K562 (cell line): Measurements from ENCODE around the gene GPC2. TPM values are rescaled to one million over a fixed set of nuclear protein-coding genes. Genes with fewer than 3 reads are reported as not detected.

Source experiments
- CBFA2T2 ChIP-seq: fragments of 450-650 bp; conservative IDR thresholded peaks from 2 replicates; pipeline ENCODE4 v1.6.1; 2017; ENCODE audit warnings: mild to moderate bottlenecking
- CC2D1A ChIP-seq: fragments of 450-650 bp; IDR thresholded peaks from 2 replicates; pipeline ENCODE4 v1.6.1; 2017; ENCODE audit warnings: mild to moderate bottlenecking
- CHD4 ChIP-seq: fragments of 200-600 bp; sonication (generic); IDR thresholded peaks from 3 replicates; pipeline ENCODE4 v1.6.1; 2012; ENCODE audit warnings: low read depth, mild to moderate bottlenecking, mixed read lengths, low read length, inconsistent platforms; ENCODE audit not compliant: insufficient read depth, insufficient replicate concordance, poor library complexity, severe bottlenecking
- DIDO1 ChIP-seq: fragments of 450-650 bp; IDR thresholded peaks from 2 replicates; pipeline ENCODE4 v1.6.1; 2016; ENCODE audit warnings: low read depth, missing biosample characterization, missing genetic modification characterization
- EP300 ChIP-seq: IDR thresholded peaks from 2 replicates; pipeline ENCODE4 v1.6.1; 2012; ENCODE audit warnings: low read length, improper control_type of control experiment
- HDAC2 ChIP-seq: fragments of 450-650 bp; IDR thresholded peaks from 2 replicates; pipeline ENCODE4 v1.6.1; 2016; ENCODE audit warnings: mild to moderate bottlenecking
- HMGN3 ChIP-seq: IDR thresholded peaks from 2 replicates; pipeline ENCODE4 v1.6.1; 2011; ENCODE audit warnings: borderline replicate concordance, low read depth, mild to moderate bottlenecking, mixed read lengths, low read length; ENCODE audit not compliant: insufficient read length; ENCODE audit errors: extremely low read depth
- KLF6 ChIP-seq: fragments of 250-450 bp; sonication (Bioruptor Pico); IDR thresholded peaks from 2 replicates; pipeline ENCODE4 v1.4.0; 2020; ENCODE audit warnings: mild to moderate bottlenecking, moderate library complexity, borderline replicate concordance
- MAFG ChIP-seq: fragments of 450-650 bp; conservative IDR thresholded peaks from 2 replicates; pipeline ENCODE4 v1.6.1; 2016; ENCODE audit warnings: missing genetic modification characterization, missing compliant biosample characterization
- MBD1 ChIP-seq: fragments of 250-450 bp; sonication (Bioruptor Pico); IDR thresholded peaks from 2 replicates; pipeline ENCODE4 v1.8.0; 2022; ENCODE audit warnings: inconsistent platforms
- MLLT1 ChIP-seq, 2 experiments: fragments of 450-650 bp; IDR thresholded peaks; 2 replicates each; pipeline ENCODE4 v1.6.1; 2016
- NR2F6 ChIP-seq: fragments of 450-650 bp; formaldehyde crosslinking; IDR thresholded peaks from 2 replicates; pipeline ENCODE4 v1.4.0; 2020; ENCODE audit warnings: mild to moderate bottlenecking
- RBM17 ChIP-seq: fragments of 200-400 bp; formaldehyde crosslinking; IDR thresholded peaks from 2 replicates; pipeline ENCODE4 v1.6.1; 2017; ENCODE audit warnings: low read depth, mild to moderate bottlenecking, low read length, borderline replicate concordance
- RFX7 ChIP-seq: fragments of 250-450 bp; sonication (Bioruptor Pico); IDR thresholded peaks from 2 replicates; pipeline ENCODE4 v1.5.1; 2021; ENCODE audit warnings: mild to moderate bottlenecking
- SIX5 ChIP-seq, 2 experiments: IDR thresholded peaks; 2 replicates each; pipeline ENCODE4 v1.6.1; 2011; ENCODE audit warnings: low read length in 2 of 2, borderline replicate concordance in 1 of 2, low read depth in 1 of 2, mild to moderate bottlenecking in 1 of 2, moderate library complexity in 1 of 2; ENCODE audit not compliant: insufficient read depth in 1 of 2
- ZFP91 ChIP-seq: sonication (generic); formaldehyde crosslinking; IDR thresholded peaks from 2 replicates; pipeline ENCODE4 v1.8.0; 2022; ENCODE audit warnings: mild to moderate bottlenecking, missing genetic modification reagents
- ZNF57 ChIP-seq: fragments of 450-650 bp; formaldehyde crosslinking; IDR thresholded peaks from 2 replicates; pipeline ENCODE4 v1.4.0; 2020; ENCODE audit warnings: mild to moderate bottlenecking, moderate library complexity
- polyA plus RNA-seq, 8 experiments: library from polyadenylated mRNA; depleted of rRNA in 4 of 8; stranded (reverse) in 5 of 8; unstranded in 3 of 8; fragments of >200 nt; fragmentation: Nextera tagmentation in 2 of 8; fragmentation: Illumina TruSeq in 1 of 8; extraction: Ambion mirVana in 2 of 8; extraction: Trizol in 1 of 8; gene quantifications; 2 replicates each; pipeline versions ENCODE4 v1.2.1 to v1.2.3, GENCODE V29; 2011 to 2014; ENCODE audit warnings: inconsistent platforms in 1 of 8, missing spikeins in 1 of 8
- total RNA-seq, 7 experiments: library from RNA; depleted of rRNA in 6 of 7; stranded (reverse); fragments of >200 nt in 6 of 7; fragmentation: Illumina TruSeq in 2 of 7; extraction: Trizol in 2 of 7; gene quantifications; 2 replicates each; pipeline versions ENCODE4 v1.2.1 to v1.2.3, GENCODE V29; 2011 to 2021; ENCODE audit warnings: low replicate concordance in 1 of 7

The GPC2 gene
- total and polyA plus RNA-seq, 9 of the 15 experiments (the other 6 are each of a cell fraction or from before 2014, with no cell fraction given), result 0.06 to 7.7 (median 1.4) TPM; not detected in 1

GRCh38 chr7:100170101-100170897 is 6.9 kb downstream of the GPC2 start (continued):
- TF ChIP-seq HMGN3 (no peak), MBD1 (CRISPR knock-in tag) (no peak), CBFA2T2 (0 out of 2 replicates have a peak, but pooled peaks have one; percentile 8), DIDO1 (tag) (no peak), ZNF57 (CRISPR knock-in tag) (no peak), HDAC2 (no peak), EP300 (no peak), RBM17 (no peak), CC2D1A (0 out of 2 replicates have a peak, but pooled peaks have one; percentile 22), NR2F6 (CRISPR knock-in tag) (no peak), KLF6 (no peak), RFX7 (no peak), MLLT1 (IDR thresholded peaks at IDR 0.05) (peak; percentile 36 to 59; a peak in 1 of 4 replicates), SIX5 (IDR thresholded peaks at IDR 0.05; ENCODE audit: borderline replicate concordance in 1 of 2, insufficient read depth in 1 of 2, low read depth in 1 of 2, low read length in 2 of 2) (no peak), CHD4 (no peak), ZFP91 (CRISPR knock-in tag) (no peak), MAFG (tag) (no peak)
